ACC112 (cell line): ENCODE measurements around the gene PLA2G6.

Experiments
- H2AFZ ChIP-seq: fragments of 200-600 bp; sonication (generic); one replicate; pipeline ENCODE4 v1.6.0; 2017; ENCODE audit warnings: antibody characterized with exemption, low read length; ENCODE audit not compliant: unreplicated experiment
- H3K27ac ChIP-seq: fragments of 200-600 bp; sonication (generic); 2 replicates; pipeline ENCODE4 v1.5.1; 2014; ENCODE audit warnings: low read depth, mild to moderate bottlenecking, antibody characterized with exemption, low read length, moderate library complexity
- H3K27me3 ChIP-seq: fragments of 200-600 bp; sonication (generic); 2 replicates; pipeline ENCODE4 v1.6.1; 2014; ENCODE audit warnings: mild to moderate bottlenecking, antibody characterized with exemption, low read length, moderate library complexity, mixed read lengths; ENCODE audit not compliant: insufficient read depth
- H3K36me3 ChIP-seq: fragments of 200-600 bp; sonication (generic); 2 replicates; pipeline ENCODE4 v1.6.1; 2016; ENCODE audit warnings: mild to moderate bottlenecking, antibody characterized with exemption, low read length, moderate library complexity, mixed read lengths; ENCODE audit not compliant: insufficient read depth
- H3K4me1 ChIP-seq: fragments of 200-600 bp; sonication (generic); one replicate; pipeline ENCODE4 v1.6.1; 2016; ENCODE audit warnings: low read length, mixed read lengths; ENCODE audit not compliant: insufficient read depth, unreplicated experiment, control insufficient read depth
- H3K4me3 ChIP-seq: fragments of 200-600 bp; sonication (generic); 2 replicates; pipeline ENCODE4 v1.5.1; 2014; ENCODE audit warnings: mild to moderate bottlenecking, low read depth, low read length
- H3K79me2 ChIP-seq: fragments of 200-600 bp; sonication (generic); one replicate; pipeline ENCODE4 v1.6.0; 2016; ENCODE audit warnings: low read length; ENCODE audit not compliant: control insufficient read depth, unreplicated experiment, insufficient read depth

PLA2G6 gene

GRCh38 chr22:38088629-38089473 lies 92.8 kb downstream of the PLA2G6 start:
- Histone ChIP-seq H3K79me2 (no peaks in the 10 kb centered on the region), H3K36me3 (no peaks in the 10 kb centered on the region), H3K4me3 (peak overlapping the region; percentile 75), H2AFZ (no peak overlapping the region), H3K27me3 (no peaks in the 10 kb centered on the region), H3K27ac (no peak overlapping the region), H3K4me1 (peaks cover 4% of the 10 kb centered on the region)

- no peaks in the 10 kb centered on the region for H3K36me3 ChIP-seq
- H2AFZ ChIP-seq: no peak overlapping the region
- peak overlapping the region; percentile 75 for H3K4me3 ChIP-seq
- H3K4me1 ChIP-seq: peaks cover 4% of the 10 kb centered on the region
- no peaks in the 10 kb centered on the region for H3K79me2 ChIP-seq
- no peaks in the 10 kb centered on the region for H3K27me3 ChIP-seq
- no peak overlapping the region for H3K27ac ChIP-seq
These were observed 93.8 kb downstream of the PLA2G6 start for GRCh38 chr22:38087855-38088254.

GRCh38 chr22:38086942-38087341 lies 94.7 kb downstream of the PLA2G6 start:
- Histone ChIP-seq H3K36me3 (no peaks in the 10 kb centered on the region), H3K27me3 (no peaks in the 10 kb centered on the region), H3K4me3 (no peak overlapping the region), H3K27ac (no peak overlapping the region), H2AFZ (no peak overlapping the region), H3K79me2 (peaks cover 2% of the 10 kb centered on the region), H3K4me1 (peaks cover 5% of the 10 kb centered on the region)

- Histone ChIP-seq H3K79me2 (peaks cover 3% of the 10 kb centered on the region), H3K27me3 (no peaks in the 10 kb centered on the region), H3K36me3 (no peaks in the 10 kb centered on the region), H3K27ac (no peak overlapping the region), H2AFZ (no peak overlapping the region), H3K4me1 (peaks cover 8% of the 10 kb centered on the region), H3K4me3 (no peak overlapping the region)
These were observed 95.4 kb downstream of the PLA2G6 start for GRCh38 chr22:38086001-38086845.

- H3K27ac ChIP-seq: no peak overlapping the region
- no peak overlapping the region for H3K4me3 ChIP-seq
- H3K79me2 ChIP-seq: peaks cover 3% of the 10 kb centered on the region
- H3K4me1 ChIP-seq: peaks cover 8% of the 10 kb centered on the region
- no peak overlapping the region for H2AFZ ChIP-seq
- no peaks in the 10 kb centered on the region for H3K36me3 ChIP-seq
- no peaks in the 10 kb centered on the region for H3K27me3 ChIP-seq
These were observed 96.1 kb downstream of the PLA2G6 start for GRCh38 chr22:38085501-38085900.

DNA sequence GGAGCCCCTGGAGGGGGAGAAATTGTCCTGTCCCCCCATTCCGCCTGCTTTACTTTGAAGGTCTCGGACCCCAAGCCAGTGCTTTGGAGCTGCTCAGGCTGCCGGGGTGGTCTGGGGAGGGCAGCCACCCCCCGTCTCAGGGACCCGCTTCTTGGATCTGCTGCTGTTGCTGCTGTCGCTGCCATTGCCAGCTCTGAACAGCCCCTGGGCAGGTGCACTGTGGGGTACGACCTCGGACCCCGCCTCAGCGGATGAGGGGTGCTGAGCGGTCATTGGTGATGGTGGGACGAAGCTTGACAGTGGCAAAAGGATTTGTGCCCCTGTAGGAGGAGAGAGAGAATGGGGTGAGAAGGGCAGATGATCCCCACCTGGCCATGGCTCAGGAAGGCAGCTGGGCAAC lies 96.6 kb downstream of the PLA2G6 start:
- H3K36me3 ChIP-seq: no peaks in the 10 kb centered on the region
- no peak overlapping the region for H3K4me3 ChIP-seq
- H3K27ac ChIP-seq: no peak overlapping the region
- peaks cover 8% of the 10 kb centered on the region for H3K4me1 ChIP-seq
- H2AFZ ChIP-seq: no peak overlapping the region
- no peaks in the 10 kb centered on the region for H3K27me3 ChIP-seq
- H3K79me2 ChIP-seq: peaks cover 3% of the 10 kb centered on the region

DNA sequence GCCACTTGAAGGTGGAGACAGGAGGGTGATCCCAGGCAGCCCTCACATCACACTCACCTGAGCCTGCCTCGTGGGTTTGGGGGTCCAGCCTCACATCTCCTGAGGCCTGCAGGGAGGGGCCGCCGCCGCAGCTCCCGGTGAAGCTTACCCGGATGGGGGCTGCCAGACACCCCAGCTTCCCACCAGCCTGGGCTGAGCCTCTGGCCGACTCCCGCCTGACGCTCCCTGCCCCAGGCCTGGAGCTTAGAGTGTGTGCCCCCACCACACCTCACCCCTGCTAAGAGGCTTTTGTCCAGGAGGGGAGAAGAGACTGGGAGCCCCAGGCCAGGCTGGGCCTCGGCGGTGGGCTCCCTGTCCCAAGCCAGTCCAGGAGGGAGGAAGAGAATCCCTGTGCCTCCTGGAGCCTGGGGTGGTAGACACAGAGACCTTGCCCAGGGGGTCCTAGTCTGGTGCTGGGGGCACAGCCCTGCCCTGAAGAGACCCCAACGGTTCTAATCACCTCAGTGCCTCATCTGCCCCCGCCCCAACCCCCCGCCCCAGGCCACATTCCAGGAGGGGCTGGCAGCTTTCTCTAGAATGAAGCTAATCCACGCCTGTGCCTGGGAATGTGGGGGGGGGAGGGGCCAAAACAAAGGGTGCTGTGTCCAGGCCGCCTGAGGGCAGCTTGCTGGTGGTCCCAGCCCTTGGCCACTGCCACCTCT lies 97.5 kb downstream of the PLA2G6 start, which contains the start of gene SLC16A8:
Gene SLC16A8 (minus strand): TSS at position 254 of the 701 bp plus-strand sequence. CDS start 1,311 bp downstream, outside the sequence.
- Histone ChIP-seq H3K36me3 (no peaks in the 10 kb centered on the region), H3K27ac (no peak within 1 kb of the TSS), H2AFZ (no peak within 1 kb of the TSS), H3K27me3 (no peaks in the 10 kb centered on the region), H3K4me3 (no peak within 1 kb of the TSS), H3K4me1 (peaks cover 8% of the 10 kb centered on the region), H3K79me2 (peaks cover 3% of the 10 kb centered on the region)

- H3K79me2 ChIP-seq: peaks cover 3% of the 10 kb centered on the region
- no peak overlapping the region for H2AFZ ChIP-seq
- H3K27ac ChIP-seq: no peak overlapping the region
- peaks cover 6% of the 10 kb centered on the region for H3K4me1 ChIP-seq
- H3K36me3 ChIP-seq: no peaks in the 10 kb centered on the region
- no peak overlapping the region for H3K4me3 ChIP-seq
- H3K27me3 ChIP-seq: no peaks in the 10 kb centered on the region
These were observed 98.5 kb downstream of the PLA2G6 start for GRCh38 chr22:38082986-38083710.

DNA sequence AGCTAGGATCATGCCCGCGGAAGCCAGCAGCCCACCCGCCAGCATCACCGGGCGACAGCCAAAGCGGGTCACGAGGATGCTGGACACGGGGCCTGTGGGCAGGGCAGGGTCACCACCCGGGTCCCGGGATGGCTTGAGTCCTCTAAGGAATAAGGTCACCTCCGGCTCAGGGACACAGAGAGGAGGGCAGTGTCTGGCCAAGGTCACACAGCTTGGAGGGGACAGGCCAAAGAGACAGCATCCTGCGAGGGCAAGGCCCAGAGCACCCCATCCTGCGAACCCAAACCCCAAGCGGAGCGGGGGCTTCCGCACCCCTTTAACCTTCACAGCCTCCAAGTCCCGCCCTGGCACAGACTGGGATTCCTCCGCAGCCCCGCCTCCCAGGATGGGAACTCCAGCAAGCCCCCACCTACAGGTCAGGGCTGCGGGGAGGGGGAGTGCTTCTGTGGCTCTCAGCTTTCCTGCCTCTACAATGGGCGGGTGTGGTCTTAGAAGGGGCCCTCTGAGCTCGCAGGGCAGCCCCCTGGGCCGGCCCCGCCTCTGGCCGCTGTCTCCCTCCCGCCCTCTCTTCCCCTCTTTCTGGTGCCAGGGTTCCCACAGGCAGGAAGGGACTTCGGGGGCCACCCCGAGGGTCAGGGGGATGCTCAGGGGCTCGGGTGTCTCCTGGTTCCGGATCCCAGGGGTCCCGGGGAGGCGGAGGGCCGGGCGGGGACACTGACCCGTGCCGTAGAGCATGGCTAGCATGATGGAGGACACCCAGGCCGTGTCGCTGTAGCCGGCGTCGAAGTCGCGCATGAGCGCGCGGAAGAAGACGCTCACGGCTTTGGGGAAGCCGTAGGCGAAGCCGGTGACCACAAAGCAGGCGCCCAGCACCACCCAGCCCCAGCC lies 99.4 kb downstream of the PLA2G6 start:
- no peak overlapping the region for H2AFZ ChIP-seq
- H3K36me3 ChIP-seq: no peaks in the 10 kb centered on the region
- H3K4me3 ChIP-seq: peak overlapping the region; percentile 83
- H3K27me3 ChIP-seq: no peaks in the 10 kb centered on the region
- H3K4me1 ChIP-seq: peaks cover 4% of the 10 kb centered on the region
- peaks cover 3% of the 10 kb centered on the region for H3K79me2 ChIP-seq
- H3K27ac ChIP-seq: no peak overlapping the region
